ENCODE measurements around the gene CMIP.

DNA sequence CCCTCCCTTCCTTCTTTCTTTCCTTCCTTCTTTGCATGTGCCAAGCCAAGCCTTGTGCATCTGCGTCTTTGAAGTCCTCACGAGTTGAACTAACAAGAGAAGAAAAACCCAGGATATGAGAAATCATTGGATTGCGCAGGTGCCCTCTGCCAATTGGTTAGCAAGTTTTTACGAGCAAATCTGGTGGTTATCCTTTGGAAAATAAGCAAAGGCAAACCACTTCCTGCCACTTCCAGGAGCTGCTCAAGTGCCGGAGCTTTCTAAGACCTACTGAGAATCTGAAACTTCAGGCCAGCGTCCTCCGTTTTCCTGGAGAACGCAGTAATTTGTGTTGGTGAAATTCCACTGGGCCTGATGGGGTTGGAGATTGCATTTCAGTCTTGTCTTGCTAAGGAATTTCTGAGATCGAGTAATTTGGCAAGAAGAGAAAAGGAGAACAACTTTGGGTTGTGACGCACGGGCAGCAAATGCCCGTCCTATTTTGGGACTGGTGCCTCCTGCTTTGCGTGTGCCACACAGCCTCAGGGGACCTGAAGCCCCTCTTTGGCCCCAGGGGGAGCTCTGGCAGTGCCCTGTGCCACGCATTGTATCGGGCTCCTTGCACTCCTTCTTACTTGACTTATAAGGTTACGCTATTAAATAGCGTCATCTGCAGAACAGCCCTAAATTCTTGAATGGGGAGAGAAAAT, 56.4 kb downstream of the CMIP start:
- TF ChIP-seq, protein P1, sequence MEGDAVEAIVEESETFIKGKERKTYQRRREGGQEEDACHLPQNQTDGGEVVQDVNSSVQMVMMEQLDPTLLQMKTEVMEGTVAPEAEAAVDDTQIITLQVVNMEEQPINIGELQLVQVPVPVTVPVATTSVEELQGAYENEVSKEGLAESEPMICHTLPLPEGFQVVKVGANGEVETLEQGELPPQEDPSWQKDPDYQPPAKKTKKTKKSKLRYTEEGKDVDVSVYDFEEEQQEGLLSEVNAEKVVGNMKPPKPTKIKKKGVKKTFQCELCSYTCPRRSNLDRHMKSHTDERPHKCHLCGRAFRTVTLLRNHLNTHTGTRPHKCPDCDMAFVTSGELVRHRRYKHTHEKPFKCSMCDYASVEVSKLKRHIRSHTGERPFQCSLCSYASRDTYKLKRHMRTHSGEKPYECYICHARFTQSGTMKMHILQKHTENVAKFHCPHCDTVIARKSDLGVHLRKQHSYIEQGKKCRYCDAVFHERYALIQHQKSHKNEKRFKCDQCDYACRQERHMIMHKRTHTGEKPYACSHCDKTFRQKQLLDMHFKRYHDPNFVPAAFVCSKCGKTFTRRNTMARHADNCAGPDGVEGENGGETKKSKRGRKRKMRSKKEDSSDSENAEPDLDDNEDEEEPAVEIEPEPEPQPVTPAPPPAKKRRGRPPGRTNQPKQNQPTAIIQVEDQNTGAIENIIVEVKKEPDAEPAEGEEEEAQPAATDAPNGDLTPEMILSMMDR (IDR thresholded peaks at IDR 0.05): no peak
- TF ChIP-seq POLR2A (IDR thresholded peaks at IDR 0.05): no peak

All from Peyer's patch (tissue), 4 donors.